ENCODE data around the gene SNX5.

The SNX5 gene

DNA sequence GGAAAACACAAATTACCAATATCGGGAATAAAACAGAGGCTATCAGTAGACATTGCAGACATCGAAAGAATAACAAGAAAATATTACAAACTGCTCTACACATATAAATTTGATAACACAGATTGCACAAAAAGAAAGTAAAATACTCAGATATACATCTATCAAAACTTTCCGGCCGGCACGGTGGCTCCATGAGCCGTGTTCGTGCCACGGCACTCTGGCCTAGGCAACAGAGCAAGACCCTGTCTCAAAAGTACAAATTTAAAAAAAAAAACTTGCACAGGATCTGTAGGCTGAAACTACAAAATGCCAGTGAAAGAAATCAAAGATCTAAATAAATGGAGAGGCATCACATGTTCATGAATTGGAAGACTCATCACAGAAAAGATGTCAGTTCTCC, 49.4 kb downstream of the SNX5 start:
- DNase-seq, result no peak
- H4K8ac ChIP-seq (ENCODE audit: low read depth, low read length), result no peak overlapping the region
- no peaks in the 10 kb centered on the region for H3K79me2 ChIP-seq (ENCODE audit: control insufficient read depth, insufficient read depth, low read length)
- no peaks in the 10 kb centered on the region for H3K27me3 ChIP-seq (ENCODE audit: insufficient read depth, low read length, poor library complexity)
- no peak overlapping the region for H3K56ac ChIP-seq (ENCODE audit: low read length)
- no peak overlapping the region for H3K4ac ChIP-seq (ENCODE audit: low read depth, low read length)
- no peak overlapping the region for H3K23ac ChIP-seq (ENCODE audit: low read length)
- no peak overlapping the region for H3K4me3 ChIP-seq (ENCODE audit: low read length)
- H2AK5ac ChIP-seq (ENCODE audit: low read length), result no peak overlapping the region
- H2BK15ac ChIP-seq (replicated peaks; ENCODE audit: low read depth), result no peak overlapping the region
- no peak overlapping the region for H2BK5ac ChIP-seq (ENCODE audit: low read length)
- H3K27ac ChIP-seq (ENCODE audit: low read depth, low read length), result no peak overlapping the region
- no peak overlapping the region for H3K4me2 ChIP-seq (ENCODE audit: low read length)
- H4K5ac ChIP-seq (ENCODE audit: low read length), result no peak overlapping the region
- H3K36me3 ChIP-seq (ENCODE audit: control insufficient read depth, insufficient read depth, low read length), result no peaks in the 10 kb centered on the region
- WGBS (ENCODE audit: extremely low coverage, insufficient coverage, low lambda C conversion rate), result no CpG with 5 or more reads among the region's 8 CpGs
- no peak overlapping the region for H3K9ac ChIP-seq (ENCODE audit: low read length)
- no peaks in the 10 kb centered on the region for H3K79me1 ChIP-seq (ENCODE audit: low read length)
- no peak overlapping the region for H3K18ac ChIP-seq (ENCODE audit: low read length)
- H3K4me1 ChIP-seq (ENCODE audit: control insufficient read depth, low read depth, low read length), result no peaks in the 10 kb centered on the region
- H2BK120ac ChIP-seq (ENCODE audit: low read depth, low read length), result no peak overlapping the region

DNA sequence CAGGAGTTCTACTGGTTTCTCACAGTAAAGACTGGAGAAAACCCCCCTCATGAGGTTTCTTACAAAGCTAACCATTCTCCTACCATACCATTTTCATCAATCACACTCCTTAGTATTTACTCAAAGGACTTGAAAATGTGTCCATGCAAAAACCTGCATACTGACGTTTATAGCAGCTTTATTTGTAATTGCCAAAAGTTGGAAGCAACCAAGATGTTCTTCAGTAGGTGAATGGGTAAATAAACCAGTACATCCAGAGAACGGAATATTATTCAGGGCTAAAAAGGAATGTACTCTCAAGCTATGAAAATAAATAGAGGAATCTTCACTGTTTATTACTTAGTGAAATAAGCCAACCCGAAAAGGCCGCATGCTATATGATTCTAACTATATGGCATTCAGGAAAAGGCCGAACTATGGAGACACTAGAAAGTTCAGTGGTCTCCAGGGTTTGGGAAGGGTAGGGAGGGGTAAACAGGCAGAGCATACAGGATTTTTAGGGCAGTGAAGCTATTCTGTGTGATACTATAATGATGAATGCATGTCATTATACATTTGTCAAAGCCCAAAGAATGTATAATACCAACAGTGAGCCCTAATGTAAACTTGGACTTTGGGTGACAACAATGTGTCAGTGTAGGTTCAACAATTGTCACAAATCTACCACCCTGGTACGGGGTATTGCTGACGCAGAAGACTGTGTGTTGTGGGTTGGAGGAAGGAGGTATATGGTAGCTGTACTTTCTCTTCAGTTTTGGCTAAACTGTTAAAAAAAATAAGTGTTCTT, 50.6 kb downstream of the SNX5 start:
- H2AK5ac ChIP-seq (ENCODE audit: low read length), result no peak overlapping the region
- H3K23ac ChIP-seq (ENCODE audit: low read length), result no peak overlapping the region
- DNase-seq, result no peak
- H3K79me2 ChIP-seq (ENCODE audit: control insufficient read depth, insufficient read depth, low read length), result no peaks in the 10 kb centered on the region
- H2BK5ac ChIP-seq (ENCODE audit: low read length), result no peak overlapping the region
- no peak overlapping the region for H3K56ac ChIP-seq (ENCODE audit: low read length)
- H3K27me3 ChIP-seq (ENCODE audit: insufficient read depth, low read length, poor library complexity), result no peaks in the 10 kb centered on the region
- H3K36me3 ChIP-seq (ENCODE audit: control insufficient read depth, insufficient read depth, low read length), result no peaks in the 10 kb centered on the region
- no peak overlapping the region for H2BK120ac ChIP-seq (ENCODE audit: low read depth, low read length)
- no CpG with 5 or more reads among the region's 7 CpGs for WGBS (ENCODE audit: extremely low coverage, insufficient coverage, low lambda C conversion rate)
- H3K4me3 ChIP-seq (ENCODE audit: low read length), result no peak overlapping the region
- no peak overlapping the region for H3K27ac ChIP-seq (ENCODE audit: low read depth, low read length)
- H3K9ac ChIP-seq (ENCODE audit: low read length), result no peak overlapping the region
- H3K18ac ChIP-seq (ENCODE audit: low read length), result no peak overlapping the region
- H4K5ac ChIP-seq (ENCODE audit: low read length), result no peak overlapping the region
- no peak overlapping the region for H4K8ac ChIP-seq (ENCODE audit: low read depth, low read length)
- H2BK15ac ChIP-seq (replicated peaks; ENCODE audit: low read depth), result no peak overlapping the region
- no peak overlapping the region for H3K4ac ChIP-seq (ENCODE audit: low read depth, low read length)
- H3K79me1 ChIP-seq (ENCODE audit: low read length), result no peaks in the 10 kb centered on the region
- no peak overlapping the region for H3K4me2 ChIP-seq (ENCODE audit: low read length)
- H3K4me1 ChIP-seq (ENCODE audit: control insufficient read depth, low read depth, low read length), result no peaks in the 10 kb centered on the region

DNA sequence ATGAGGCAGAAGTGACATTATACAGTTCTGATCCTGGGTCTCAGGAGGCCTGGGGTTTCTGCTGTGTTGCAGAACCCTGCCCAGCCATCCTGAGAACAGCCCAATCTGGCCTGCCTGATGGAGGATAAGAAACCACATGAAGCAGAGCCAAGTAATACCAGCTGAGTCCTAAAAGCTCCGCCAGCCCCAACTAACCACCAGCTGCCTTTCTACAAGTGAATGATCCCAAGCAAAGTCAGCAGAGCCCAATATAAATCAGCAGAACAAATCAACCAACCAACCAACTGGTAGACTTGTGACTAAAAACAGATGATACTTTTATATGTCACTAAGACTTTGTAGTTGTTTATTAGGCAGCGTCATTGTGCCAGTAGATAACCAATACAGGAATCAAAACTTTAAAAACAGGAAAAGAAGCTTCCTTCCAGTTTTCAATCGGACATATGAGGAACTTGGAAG, 52.1 kb downstream of the SNX5 start:
- DNase-seq, result no peak
- no peak overlapping the region for H4K8ac ChIP-seq (ENCODE audit: low read depth, low read length)
- H3K4me1 ChIP-seq (ENCODE audit: control insufficient read depth, low read depth, low read length), result no peaks in the 10 kb centered on the region
- no peak overlapping the region for H3K56ac ChIP-seq (ENCODE audit: low read length)
- no peak overlapping the region for H2BK120ac ChIP-seq (ENCODE audit: low read depth, low read length)
- H3K4ac ChIP-seq (ENCODE audit: low read depth, low read length), result no peak overlapping the region
- H3K27me3 ChIP-seq (ENCODE audit: insufficient read depth, low read length, poor library complexity), result no peaks in the 10 kb centered on the region
- H3K4me3 ChIP-seq (ENCODE audit: low read length), result no peak overlapping the region
- no peak overlapping the region for H2BK5ac ChIP-seq (ENCODE audit: low read length)
- H2AK5ac ChIP-seq (ENCODE audit: low read length), result no peak overlapping the region
- no peak overlapping the region for H3K27ac ChIP-seq (ENCODE audit: low read depth, low read length)
- H4K5ac ChIP-seq (ENCODE audit: low read length), result no peak overlapping the region
- no peak overlapping the region for H2BK15ac ChIP-seq (replicated peaks; ENCODE audit: low read depth)
- no peaks in the 10 kb centered on the region for H3K36me3 ChIP-seq (ENCODE audit: control insufficient read depth, insufficient read depth, low read length)
- no CpG with 5 or more reads among the region's 3 CpGs for WGBS (ENCODE audit: extremely low coverage, insufficient coverage, low lambda C conversion rate)
- no peak overlapping the region for H3K4me2 ChIP-seq (ENCODE audit: low read length)
- no peak overlapping the region for H3K18ac ChIP-seq (ENCODE audit: low read length)
- no peaks in the 10 kb centered on the region for H3K79me1 ChIP-seq (ENCODE audit: low read length)
- no peak overlapping the region for H3K9ac ChIP-seq (ENCODE audit: low read length)
- H3K79me2 ChIP-seq (ENCODE audit: control insufficient read depth, insufficient read depth, low read length), result no peaks in the 10 kb centered on the region
- H3K23ac ChIP-seq (ENCODE audit: low read length), result no peak overlapping the region

DNA sequence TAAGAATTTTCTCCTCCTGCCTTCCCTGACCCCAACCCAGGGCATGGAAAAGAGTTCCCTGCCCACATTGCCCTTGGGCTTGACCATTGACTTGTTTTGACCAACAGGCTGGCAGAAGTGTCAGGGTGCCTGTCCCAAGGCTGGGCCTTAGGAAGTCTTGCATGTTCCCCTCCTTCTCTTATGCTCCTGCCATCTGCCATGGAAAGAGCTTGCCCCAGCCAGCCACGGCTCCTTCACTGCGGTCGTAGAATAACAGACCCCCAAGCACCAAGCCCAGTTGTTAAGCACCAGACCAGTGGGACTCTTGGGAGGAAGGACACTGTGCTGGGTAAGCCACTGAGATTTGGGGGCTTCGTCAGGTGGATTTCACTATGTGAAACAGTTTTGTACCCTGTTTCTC, 53.6 kb downstream of the SNX5 start:
- Histone ChIP-seq H3K4me3 (ENCODE audit: low read length) (no peak overlapping the region), H3K9ac (ENCODE audit: low read length) (no peak overlapping the region), H2BK5ac (ENCODE audit: low read length) (no peak overlapping the region), H3K18ac (ENCODE audit: low read length) (no peak overlapping the region), H3K36me3 (ENCODE audit: control insufficient read depth, insufficient read depth, low read length) (no peaks in the 10 kb centered on the region), H3K79me1 (ENCODE audit: low read length) (no peaks in the 10 kb centered on the region), H2BK15ac (replicated peaks; ENCODE audit: low read depth) (no peak overlapping the region), H3K23ac (ENCODE audit: low read length) (no peak overlapping the region), H3K56ac (ENCODE audit: low read length) (no peak overlapping the region), H2BK120ac (ENCODE audit: low read depth, low read length) (no peak overlapping the region), H3K79me2 (ENCODE audit: control insufficient read depth, insufficient read depth, low read length) (no peaks in the 10 kb centered on the region), H3K4me1 (ENCODE audit: control insufficient read depth, low read depth, low read length) (no peaks in the 10 kb centered on the region), H4K8ac (ENCODE audit: low read depth, low read length) (no peak overlapping the region), H3K27ac (ENCODE audit: low read depth, low read length) (no peak overlapping the region), H3K4me2 (ENCODE audit: low read length) (no peak overlapping the region), H4K5ac (ENCODE audit: low read length) (no peak overlapping the region), H3K27me3 (ENCODE audit: insufficient read depth, low read length, poor library complexity) (no peaks in the 10 kb centered on the region), H2AK5ac (ENCODE audit: low read length) (no peak overlapping the region), H3K4ac (ENCODE audit: low read depth, low read length) (no peak overlapping the region)
- WGBS (ENCODE audit: extremely low coverage, insufficient coverage, low lambda C conversion rate), result no CpG with 5 or more reads among the region's 4 CpGs
- DNase-seq, result no peak

DNA sequence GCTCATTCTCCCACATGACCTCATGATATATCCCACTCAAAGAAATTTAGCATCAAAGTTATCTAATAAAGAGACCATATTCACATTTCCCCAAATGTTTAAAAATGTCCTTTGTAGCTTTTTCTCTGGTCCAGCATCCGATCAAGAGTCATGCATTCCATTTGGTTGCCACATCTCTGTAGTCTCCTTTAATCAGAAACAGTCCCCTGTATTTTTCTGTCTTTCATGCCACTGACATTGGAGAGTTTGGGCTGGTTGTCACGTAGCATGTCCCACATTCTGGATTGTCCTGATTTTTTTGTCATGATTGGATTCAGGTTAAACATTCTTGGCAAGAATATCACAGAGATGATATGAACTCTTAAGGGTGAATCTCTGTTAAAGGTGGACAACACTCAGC, 55.7 kb downstream of the SNX5 start:
- no peak overlapping the region for H3K56ac ChIP-seq (ENCODE audit: low read length)
- no peaks in the 10 kb centered on the region for H3K36me3 ChIP-seq (ENCODE audit: control insufficient read depth, insufficient read depth, low read length)
- no peak overlapping the region for H2BK15ac ChIP-seq (replicated peaks; ENCODE audit: low read depth)
- no peak overlapping the region for H2BK5ac ChIP-seq (ENCODE audit: low read length)
- H3K27ac ChIP-seq (ENCODE audit: low read depth, low read length), result no peak overlapping the region
- H3K18ac ChIP-seq (ENCODE audit: low read length), result no peak overlapping the region
- H2BK120ac ChIP-seq (ENCODE audit: low read depth, low read length), result no peak overlapping the region
- no peak overlapping the region for H4K5ac ChIP-seq (ENCODE audit: low read length)
- no peaks in the 10 kb centered on the region for H3K27me3 ChIP-seq (ENCODE audit: insufficient read depth, low read length, poor library complexity)
- H4K8ac ChIP-seq (ENCODE audit: low read depth, low read length), result no peak overlapping the region
- no peak overlapping the region for H3K4ac ChIP-seq (ENCODE audit: low read depth, low read length)
- no peaks in the 10 kb centered on the region for H3K79me1 ChIP-seq (ENCODE audit: low read length)
- H3K23ac ChIP-seq (ENCODE audit: low read length), result no peak overlapping the region
- DNase-seq, result no peak
- H3K9ac ChIP-seq (ENCODE audit: low read length), result no peak overlapping the region
- H3K79me2 ChIP-seq (ENCODE audit: control insufficient read depth, insufficient read depth, low read length), result no peaks in the 10 kb centered on the region
- no peak overlapping the region for H3K4me2 ChIP-seq (ENCODE audit: low read length)
- no CpG with 5 or more reads among the region's 2 CpGs for WGBS (ENCODE audit: extremely low coverage, insufficient coverage, low lambda C conversion rate)
- H3K4me3 ChIP-seq (ENCODE audit: low read length), result no peak overlapping the region
- H3K4me1 ChIP-seq (ENCODE audit: control insufficient read depth, low read depth, low read length), result no peaks in the 10 kb centered on the region
- no peak overlapping the region for H2AK5ac ChIP-seq (ENCODE audit: low read length)

DNA sequence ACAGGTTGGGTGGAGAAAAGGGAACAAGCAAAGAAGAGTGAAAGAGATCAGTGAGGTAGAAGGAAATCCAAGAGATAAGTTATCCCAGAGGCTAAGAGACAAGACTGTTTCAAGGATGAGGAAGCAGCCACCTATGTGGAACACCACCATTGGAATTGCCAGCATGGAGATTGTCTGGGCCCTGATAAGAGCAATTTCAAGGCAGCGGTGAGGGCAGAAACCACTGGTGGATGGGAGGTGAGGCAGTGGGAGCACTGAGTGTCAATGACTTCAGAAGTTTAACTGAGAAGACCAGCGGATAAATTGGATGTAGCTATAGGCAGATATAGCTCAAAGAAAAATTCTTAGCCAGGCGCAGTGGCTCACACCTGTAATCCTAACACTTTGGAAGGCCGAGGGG, 56.7 kb downstream of the SNX5 start:
- Histone ChIP-seq H4K8ac (ENCODE audit: low read depth, low read length) (no peak overlapping the region), H3K18ac (ENCODE audit: low read length) (no peak overlapping the region), H3K4me2 (ENCODE audit: low read length) (no peak overlapping the region), H2AK5ac (ENCODE audit: low read length) (no peak overlapping the region), H3K4me3 (ENCODE audit: low read length) (no peak overlapping the region), H3K56ac (ENCODE audit: low read length) (no peak overlapping the region), H2BK5ac (ENCODE audit: low read length) (no peak overlapping the region), H2BK15ac (replicated peaks; ENCODE audit: low read depth) (no peak overlapping the region), H3K27me3 (ENCODE audit: insufficient read depth, low read length, poor library complexity) (no peaks in the 10 kb centered on the region), H3K23ac (ENCODE audit: low read length) (no peak overlapping the region), H2BK120ac (ENCODE audit: low read depth, low read length) (no peak overlapping the region), H3K4ac (ENCODE audit: low read depth, low read length) (no peak overlapping the region), H4K5ac (ENCODE audit: low read length) (no peak overlapping the region), H3K27ac (ENCODE audit: low read depth, low read length) (no peak overlapping the region), H3K36me3 (ENCODE audit: control insufficient read depth, insufficient read depth, low read length) (no peaks in the 10 kb centered on the region), H3K79me1 (ENCODE audit: low read length) (no peaks in the 10 kb centered on the region), H3K4me1 (ENCODE audit: control insufficient read depth, low read depth, low read length) (no peaks in the 10 kb centered on the region), H3K9ac (ENCODE audit: low read length) (no peak overlapping the region), H3K79me2 (ENCODE audit: control insufficient read depth, insufficient read depth, low read length) (no peaks in the 10 kb centered on the region)
- DNase-seq, result no peak
- no CpG with 5 or more reads among the region's 4 CpGs for WGBS (ENCODE audit: extremely low coverage, insufficient coverage, low lambda C conversion rate)

All from mesendoderm (in vitro differentiated cells).